ENCODE measurements around the gene RASAL2. TPM values are rescaled to one million over a fixed set of nuclear protein-coding genes. Genes with fewer than 3 reads are reported as not detected.
A peak's percentile ranks its signal among the peaks of the same experiment; 100 is the strongest.
"Not testable (repeated sequence)": the region's sequence is repeated elsewhere in the genome, so short reads cannot be mapped to it uniquely, and the experiment has no call there.

RASAL2 gene
- total RNA-seq, 1 experiment from 2014 or later = 12.2 TPM

- DNase-seq (ENCODE audit: low read depth) = no peak
These were observed 22.1 kb upstream of the RASAL2 start for GRCh38 chr1:178071811-178072210.

- no peak for DNase-seq (ENCODE audit: low read depth)
These were observed 21.6 kb upstream of the RASAL2 start for GRCh38 chr1:178072326-178072725.

GRCh38 chr1:178075333-178075732 is 18.6 kb upstream of the RASAL2 start:
- no peak for DNase-seq (ENCODE audit: low read depth)

GRCh38 chr1:178076607-178077006 is 17.3 kb upstream of the RASAL2 start:
- DNase-seq (ENCODE audit: low read depth) = no peak

- no peak for DNase-seq (ENCODE audit: low read depth)
These were observed 16.0 kb upstream of the RASAL2 start for GRCh38 chr1:178077917-178078316.

- DNase-seq (ENCODE audit: low read depth) = no peak
These were observed 7.6 kb upstream of the RASAL2 start for GRCh38 chr1:178086294-178086693.

GRCh38 chr1:178086766-178087165 is 7.1 kb upstream of the RASAL2 start:
- no peak for DNase-seq (ENCODE audit: low read depth)

- no peak for DNase-seq (ENCODE audit: low read depth)
These were observed 5.3 kb upstream of the RASAL2 start for GRCh38 chr1:178088651-178089050.

GRCh38 chr1:178091454-178091853 is 2.5 kb upstream of the RASAL2 start:
- not testable (repeated sequence) for DNase-seq (ENCODE audit: low read depth)

GRCh38 chr1:178091986-178092745 is 1.7 kb upstream of the RASAL2 start:
- no peak for DNase-seq (ENCODE audit: low read depth)

GRCh38 chr1:178092878-178093493 is 918 bp upstream of the RASAL2 start:
- DNase-seq (ENCODE audit: low read depth) = peak; percentile 54

GRCh38 chr1:178093494-178093950 is 382 bp upstream of the RASAL2 start:
- peak; percentile 97 for DNase-seq (ENCODE audit: low read depth)

- DNase-seq (ENCODE audit: low read depth) = peak; percentile 40
These were observed 1.1 kb downstream of the RASAL2 start for GRCh38 chr1:178094739-178095645.

- no peak for DNase-seq (ENCODE audit: low read depth)
These were observed 2.5 kb downstream of the RASAL2 start for GRCh38 chr1:178096421-178096820.

GRCh38 chr1:178098262-178098661 is 4.4 kb downstream of the RASAL2 start:
- DNase-seq (ENCODE audit: low read depth) = no peak

- DNase-seq (ENCODE audit: low read depth) = no peak
These were observed 7.3 kb downstream of the RASAL2 start for GRCh38 chr1:178101266-178101630.

- DNase-seq (ENCODE audit: low read depth) = no peak
These were observed 7.8 kb downstream of the RASAL2 start for GRCh38 chr1:178101654-178102053.

GRCh38 chr1:178102218-178102617 is 8.3 kb downstream of the RASAL2 start:
- no peak for DNase-seq (ENCODE audit: low read depth)

- DNase-seq (ENCODE audit: low read depth) = no peak
These were observed 13.9 kb downstream of the RASAL2 start for GRCh38 chr1:178107823-178108222.

GRCh38 chr1:178109348-178110143 is 15.6 kb downstream of the RASAL2 start:
- DNase-seq (ENCODE audit: low read depth) = no peak

GRCh38 chr1:178115260-178115659 is 21.4 kb downstream of the RASAL2 start:
- DNase-seq (ENCODE audit: low read depth) = no peak

GRCh38 chr1:178118524-178118923 is 24.6 kb downstream of the RASAL2 start:
- no peak for DNase-seq (ENCODE audit: low read depth)

Measured in Daoy (cell line).